Liver (tissue), 9 donors: ENCODE measurements around the gene TSSK2. TPM values are rescaled to one million over a fixed set of nuclear protein-coding genes. Genes with fewer than 3 reads are reported as not detected.

Experiments used
- DNase-seq: peaks from one replicate; pipeline ENCODE4 v3.0.0-alpha.2; 2017; ENCODE audit warnings: low spot score
- H3K27ac ChIP-seq, 2 donors: one replicate each; pipeline ENCODE4 v1.7.0; 2013; ENCODE audit warnings: inconsistent platforms in 2 of 2, low read length in 2 of 2, control low read depth in 1 of 2, low read depth in 1 of 2, mild to moderate bottlenecking in 1 of 2
- H3K27me3 ChIP-seq, 4 donors: one replicate each; pipeline versions ENCODE4 v1.6.1 to v1.7.0; 2013; ENCODE audit warnings: low read length in 3 of 4, inconsistent platforms in 1 of 4, mild to moderate bottlenecking in 1 of 4, moderate library complexity in 1 of 4; ENCODE audit not compliant: control insufficient read depth in 4 of 4, insufficient read depth in 4 of 4
- H3K36me3 ChIP-seq, 4 donors: one replicate each; pipeline versions ENCODE4 v1.6.1 to v1.7.0; 2013; ENCODE audit warnings: low read length in 3 of 4, mild to moderate bottlenecking in 3 of 4, low read depth in 1 of 4, moderate library complexity in 1 of 4; ENCODE audit not compliant: control insufficient read depth in 4 of 4, insufficient read depth in 3 of 4
- H3K4me1 ChIP-seq, 4 donors: one replicate each; pipeline versions ENCODE4 v1.6.1 to v1.7.0; 2013; ENCODE audit warnings: low read length in 3 of 4, mild to moderate bottlenecking in 3 of 4, moderate library complexity in 1 of 4; ENCODE audit not compliant: control insufficient read depth in 4 of 4, insufficient read depth in 4 of 4
- H3K4me3 ChIP-seq, 3 donors: one replicate each; pipeline versions ENCODE4 v1.6.1 to v1.7.0; 2013; ENCODE audit warnings: low read length in 3 of 3, control low read depth in 1 of 3, low read depth in 1 of 3, mild to moderate bottlenecking in 1 of 3
- H3K9ac ChIP-seq, 2 donors: one replicate each; pipeline ENCODE4 v1.7.0; 2013; ENCODE audit warnings: low read length in 2 of 2, mild to moderate bottlenecking in 2 of 2, moderate library complexity in 2 of 2, control low read depth in 1 of 2, low read depth in 1 of 2
- H3K9me3 ChIP-seq, 4 donors: one replicate each; pipeline versions ENCODE4 v1.6.1 to v1.7.0; 2013; ENCODE audit warnings: low read length in 3 of 4; ENCODE audit not compliant: control insufficient read depth in 4 of 4
- CTCF ChIP-seq: fragments of 150-350 bp; IDR thresholded peaks from 2 replicates; pipeline ENCODE4 v1.5.1; 2017; ENCODE audit warnings: improper control_type of control experiment, low read depth, low read length; ENCODE audit not compliant: missing input control
- EGR1 ChIP-seq, 2 donors: IDR thresholded peaks; 2 replicates each; pipeline ENCODE4 v1.6.1; 2016 to 2018; ENCODE audit warnings: antibody characterized with exemption in 2 of 2, low read depth in 2 of 2
- FOXA2 ChIP-seq: IDR thresholded peaks from 2 replicates; pipeline ENCODE4 v1.6.1; 2016; ENCODE audit warnings: antibody characterized with exemption
- GABPA ChIP-seq, 2 donors: IDR thresholded peaks in 1 of 2; conservative IDR thresholded peaks in 1 of 2; 2 replicates each; pipeline ENCODE4 v1.6.1; 2016; ENCODE audit warnings: antibody characterized with exemption in 2 of 2, mild to moderate bottlenecking in 1 of 2, moderate library complexity in 1 of 2
- HNF4A ChIP-seq, 2 donors: conservative IDR thresholded peaks; 2 replicates each; pipeline ENCODE4 v1.6.1; 2016; ENCODE audit warnings: antibody characterized with exemption in 2 of 2, mild to moderate bottlenecking in 2 of 2
- HNF4G ChIP-seq: IDR thresholded peaks from 2 replicates; pipeline ENCODE4 v1.6.1; 2016; ENCODE audit warnings: antibody characterized with exemption
- RAD21 ChIP-seq, 2 donors: IDR thresholded peaks; 2 replicates each; pipeline ENCODE4 v1.6.1; 2016; ENCODE audit warnings: antibody characterized with exemption in 2 of 2, mild to moderate bottlenecking in 2 of 2
- REST ChIP-seq: IDR thresholded peaks from 2 replicates; pipeline ENCODE4 v1.6.1; 2016; ENCODE audit warnings: antibody characterized with exemption, mild to moderate bottlenecking
- ZBTB33 ChIP-seq: IDR thresholded peaks from 2 replicates; pipeline ENCODE4 v1.6.1; 2016; ENCODE audit warnings: antibody characterized with exemption
- WGBS: extraction: QIAGEN DNeasy Blood & Tissue Kit; methylation state at CpG from one replicate; pipeline ENCODE4 v1.1.7; 2013; 5-methylcytosine and 5-hydroxymethylcytosine counted together
- polyA plus RNA-seq, 2 donors: library from polyadenylated mRNA; stranded (reverse) in 1 of 2; unstranded in 1 of 2; fragments of 200-250 nt in 1 of 2; fragments of >200 nt in 1 of 2; fragmentation: Nextera tagmentation in 1 of 2; extraction: Ambion mirVana in 1 of 2; gene quantifications; one replicate each; pipeline versions ENCODE4 v1.2.1 to v1.2.3, GENCODE V29; 2013 to 2015
- total RNA-seq, 2 donors: library from RNA; depleted of rRNA; stranded (reverse); fragments of >200 nt; gene quantifications; one replicate each; pipeline ENCODE4 v1.2.3, GENCODE V29; 2014
- donor health status: healthy.
- donor health status: healthy.
- donor health status: healthy.
- donor health status: healthy.
- donor health status: healthy.

TSSK2 gene
- total and polyA plus RNA-seq, 4 donors: 0.08 TPM; not detected in 3

GRCh38 chr22:19105456-19105855 is 25.7 kb upstream of the TSSK2 start:
- peaks cover 9 to 20% (median 14%) of the 10 kb centered on the region in 4 donors for H3K4me1 ChIP-seq

GRCh38 chr22:19105867-19106802 is 25.0 kb upstream of the TSSK2 start:
- Histone ChIP-seq H3K36me3 (peaks cover 0 to 2% (median 0%) of the 10 kb centered on the region in 4 donors), H3K27ac (no peak overlapping the region), H3K4me3 (no peak overlapping the region), H3K9ac (no peak overlapping the region), H3K4me1 (peaks cover 9 to 25% (median 20%) of the 10 kb centered on the region in 4 donors), H3K27me3 (no peaks in the 10 kb centered on the region), H3K9me3 (no peaks in the 10 kb centered on the region)
- no peak for DNase-seq
- TF ChIP-seq RAD21 (IDR thresholded peaks at IDR 0.05) (peak; percentile 40 to 66), REST (no peak)
- WGBS: 81% methylated on average over 18 of the region's 18 CpGs

More at GRCh38 chr22:19105456-19105855, 25.7 kb upstream of the TSSK2 start:
- 98% methylated on average over 8 of the region's 8 CpGs for WGBS
- no peak for DNase-seq
- Histone ChIP-seq H3K36me3 (peaks cover 0 to 2% (median 0%) of the 10 kb centered on the region in 4 donors), H3K9ac (no peak overlapping the region), H3K27me3 (no peaks in the 10 kb centered on the region), H3K4me3 (no peak overlapping the region), H3K27ac (no peak overlapping the region), H3K9me3 (no peaks in the 10 kb centered on the region)
- TF ChIP-seq GABPA (IDR thresholded peaks at IDR 0.05 in 1 of 2, conservative IDR thresholded peaks at IDR 0.05 in 1 of 2) (no peak), HNF4A (conservative IDR thresholded peaks at IDR 0.05) (no peak), ZBTB33 (no peak), EGR1 (IDR thresholded peaks at IDR 0.05; ENCODE audit: low read depth in 2 of 2) (no peak), HNF4G (no peak)

- Histone ChIP-seq H3K27ac (no peak overlapping the region), H3K9ac (no peak overlapping the region), H3K36me3 (peaks cover 0 to 2% (median 0%) of the 10 kb centered on the region in 4 donors), H3K4me1 (peaks cover 9 to 28% (median 23%) of the 10 kb centered on the region in 4 donors), H3K4me3 (no peak overlapping the region), H3K27me3 (no peaks in the 10 kb centered on the region), H3K9me3 (no peaks in the 10 kb centered on the region)
- no peak for DNase-seq
- WGBS: 92% methylated on average over 3 of the region's 3 CpGs
- TF ChIP-seq CTCF (no peak), FOXA2 (no peak), GABPA (IDR thresholded peaks at IDR 0.05 in 1 of 2, conservative IDR thresholded peaks at IDR 0.05 in 1 of 2) (no peak), RAD21 (IDR thresholded peaks at IDR 0.05) (no peak)
These were observed 24.0 kb upstream of the TSSK2 start for GRCh38 chr22:19106886-19107729.
